IMR-90 (cell line): ENCODE data around the gene COMP.

Source experiments
- CEBPB ChIP-seq: IDR thresholded peaks from 2 replicates; pipeline ENCODE4 v1.6.1; 2012; ENCODE audit warnings: low read depth, low read length, improper control_type of control experiment
- CHD1 ChIP-seq: IDR thresholded peaks from 2 replicates; pipeline ENCODE4 v1.6.1; 2012; ENCODE audit warnings: low read depth, low read length, improper control_type of control experiment
- CTCF ChIP-seq: conservative IDR thresholded peaks from 2 replicates; pipeline ENCODE4 v1.5.1; 2012; ENCODE audit warnings: mild to moderate bottlenecking, low read depth, low read length, improper control_type of control experiment
- MAFK ChIP-seq: IDR thresholded peaks from 2 replicates; pipeline ENCODE4 v1.6.1; 2012; ENCODE audit warnings: low read depth, low read length, improper control_type of control experiment
- MAZ ChIP-seq: IDR thresholded peaks from 2 replicates; pipeline ENCODE4 v1.6.1; 2012; ENCODE audit warnings: low read depth, mild to moderate bottlenecking, low read length, improper control_type of control experiment, moderate library complexity, borderline replicate concordance
- MXI1 ChIP-seq: IDR thresholded peaks from 2 replicates; pipeline ENCODE4 v1.6.1; 2012; ENCODE audit warnings: low read depth, mild to moderate bottlenecking, low read length, moderate library complexity, borderline replicate concordance
- POLR2A ChIP-seq: IDR thresholded peaks from 2 replicates; pipeline ENCODE4 v1.6.1; 2012; ENCODE audit warnings: mild to moderate bottlenecking, low read depth, low read length
- RAD21 ChIP-seq: IDR thresholded peaks from 2 replicates; pipeline ENCODE4 v1.6.1; 2012; ENCODE audit warnings: low read length, improper control_type of control experiment
- RCOR1 ChIP-seq: IDR thresholded peaks from 2 replicates; pipeline ENCODE4 v1.6.1; 2012; ENCODE audit warnings: mild to moderate bottlenecking, low read length, improper control_type of control experiment; ENCODE audit not compliant: insufficient replicate concordance
- SMC3 ChIP-seq: fragments of 150-350 bp; IDR thresholded peaks from 2 replicates; pipeline ENCODE4 v1.6.1; 2016; ENCODE audit warnings: low read depth, mild to moderate bottlenecking, antibody characterized with exemption, low read length, moderate library complexity
- TF ChIP-seq, protein P1 (sequence below): fragments of 150-350 bp; IDR thresholded peaks from 2 replicates; pipeline ENCODE4 v1.6.1; 2016; ENCODE audit warnings: low read depth, mild to moderate bottlenecking, low read length, moderate library complexity, borderline replicate concordance
- TF ChIP-seq, protein P2 (sequence below): fragments of 150-350 bp; IDR thresholded peaks from 2 replicates; pipeline ENCODE4 v1.6.1; 2017; ENCODE audit warnings: mild to moderate bottlenecking, antibody characterized with exemption, low read length, low read depth

GRCh38 chr19:18764591-18765051 is 26.5 kb downstream of the COMP start:
- TF ChIP-seq MXI1 (no peak), CTCF (no peak), RCOR1 (no peak), POLR2A (no peak), CEBPB (no peak), RAD21 (no peak), CHD1 (no peak), SMC3 (no peak), MAFK (no peak), MAZ (no peak)
- TF ChIP-seq, protein P1, sequence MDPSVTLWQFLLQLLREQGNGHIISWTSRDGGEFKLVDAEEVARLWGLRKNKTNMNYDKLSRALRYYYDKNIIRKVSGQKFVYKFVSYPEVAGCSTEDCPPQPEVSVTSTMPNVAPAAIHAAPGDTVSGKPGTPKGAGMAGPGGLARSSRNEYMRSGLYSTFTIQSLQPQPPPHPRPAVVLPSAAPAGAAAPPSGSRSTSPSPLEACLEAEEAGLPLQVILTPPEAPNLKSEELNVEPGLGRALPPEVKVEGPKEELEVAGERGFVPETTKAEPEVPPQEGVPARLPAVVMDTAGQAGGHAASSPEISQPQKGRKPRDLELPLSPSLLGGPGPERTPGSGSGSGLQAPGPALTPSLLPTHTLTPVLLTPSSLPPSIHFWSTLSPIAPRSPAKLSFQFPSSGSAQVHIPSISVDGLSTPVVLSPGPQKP: no peak
- TF ChIP-seq, protein P2, sequence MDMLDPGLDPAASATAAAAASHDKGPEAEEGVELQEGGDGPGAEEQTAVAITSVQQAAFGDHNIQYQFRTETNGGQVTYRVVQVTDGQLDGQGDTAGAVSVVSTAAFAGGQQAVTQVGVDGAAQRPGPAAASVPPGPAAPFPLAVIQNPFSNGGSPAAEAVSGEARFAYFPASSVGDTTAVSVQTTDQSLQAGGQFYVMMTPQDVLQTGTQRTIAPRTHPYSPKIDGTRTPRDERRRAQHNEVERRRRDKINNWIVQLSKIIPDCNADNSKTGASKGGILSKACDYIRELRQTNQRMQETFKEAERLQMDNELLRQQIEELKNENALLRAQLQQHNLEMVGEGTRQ: no peak
